Measurements from ENCODE around the gene SEMA6C. TPM values are rescaled to one million over a fixed set of nuclear protein-coding genes. Genes with fewer than 3 reads are reported as not detected.
A peak's percentile ranks its signal among the peaks of the same experiment; 100 is the strongest.
"Not testable (repeated sequence)": the region's sequence is repeated elsewhere in the genome, so short reads cannot be mapped to it uniquely, and the experiment has no call there.

Gene SEMA6C
- polyA plus RNA-seq, 1 donor (not counting 4 experiments of a cell fraction or from before 2014, with no cell fraction given): 0.93 TPM

DNA sequence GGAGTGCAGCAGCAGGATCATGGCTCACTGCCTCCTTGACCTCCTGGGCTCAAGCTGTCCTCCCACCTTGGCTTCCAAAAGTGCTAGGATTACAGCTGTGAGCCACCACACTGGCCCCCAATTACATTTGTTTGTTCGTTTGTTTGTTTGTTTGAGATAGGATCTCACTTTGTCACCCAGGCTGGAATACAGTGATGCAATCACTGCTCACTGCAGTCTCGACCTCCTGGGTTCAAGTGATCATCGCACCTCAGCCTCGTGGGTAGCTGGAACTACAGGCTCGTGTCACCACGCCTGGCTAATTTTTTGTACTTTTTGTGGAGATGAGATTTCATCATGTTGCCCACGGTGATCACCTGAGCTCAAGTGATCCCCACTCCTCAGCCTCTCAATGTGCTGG is 45.6 kb upstream of the SEMA6C start:
- no peak for FAIRE-seq

GRCh38 chr1:151189637-151190445 is 43.4 kb upstream of the SEMA6C start, which contains the start of gene VPS72:
Gene VPS72, minus strand, starts transcription at chr1:151190197. Its CDS starts 76 bp downstream, at chr1:151190121.
- peak within 1 kb of the TSS; percentile 60 to 95 (median 80) for H3K4me3 ChIP-seq (ENCODE audit: control insufficient read depth in 2 of 3, extremely low read depth in 1 of 3, insufficient read depth in 2 of 3, low read depth in 1 of 3, low read length in 3 of 3)
- H3K27ac ChIP-seq (ENCODE audit: control insufficient read depth, insufficient read depth, low read length): peak within 1 kb of the TSS; percentile 91
- peak within 1 kb of the TSS; percentile 86 for H2AFZ ChIP-seq (ENCODE audit: control insufficient read depth, low read length)
- no peaks in the 10 kb centered on the region for H3K9me1 ChIP-seq (ENCODE audit: control insufficient read depth, extremely low read depth, insufficient read depth, low read length)
- dilution Hi-C loops (cut with MboI; ENCODE audit: extremely low pct_ligation_motif_present, low sequenced_read_pairs): no loop called here
- peaks cover 29% of the 10 kb centered on the region for H3K4me1 ChIP-seq (ENCODE audit: control insufficient read depth, extremely low read depth, insufficient read depth, low read length)
- H3K36me3 ChIP-seq (ENCODE audit: control insufficient read depth in 2 of 2, extremely low read depth in 1 of 2, insufficient read depth in 2 of 2, low read length in 2 of 2): peaks cover 5 to 9% of the 10 kb centered on the region in 2 experiments
- FAIRE-seq (no peak), DNase-seq (ENCODE audit: low read depth, low spot score) (no peak)
- H4K20me1 ChIP-seq (ENCODE audit: control insufficient read depth, extremely low read depth, insufficient read depth, low read length): no peaks in the 10 kb centered on the region
- no peaks in the 10 kb centered on the region for H3K9me3 ChIP-seq (ENCODE audit: control insufficient read depth, low read depth, low read length)
- no peaks in the 10 kb centered on the region for H3K27me3 ChIP-seq (ENCODE audit: control insufficient read depth, extremely low read depth, insufficient read depth, low read length)
- peak within 1 kb of the TSS; percentile 75 for H3K4me2 ChIP-seq (ENCODE audit: control insufficient read depth, extremely low read depth, insufficient read depth, low read depth, low read length)
- peak within 1 kb of the TSS; percentile 95 for H3K9ac ChIP-seq (ENCODE audit: control insufficient read depth, extremely low read depth, insufficient read depth, low read length)
- peaks cover 36% of the 10 kb centered on the region for H3K79me2 ChIP-seq (ENCODE audit: control insufficient read depth, insufficient read depth, low read length)
- TF ChIP-seq EZH2 (IDR thresholded peaks at IDR 0.05; ENCODE audit: low read length) (no peak), CTCF (optimal IDR thresholded peaks at IDR 0.05 in 1 of 3, IDR thresholded peaks at IDR 0.05 in 1 of 3, conservative IDR thresholded peaks at IDR 0.05 in 1 of 3; ENCODE audit: extremely low read depth in 1 of 3, insufficient read depth in 2 of 3, low read length in 3 of 3) (no peak)

More for the DNA sequence above, 45.6 kb upstream of the SEMA6C start:
- no peak overlapping the region for H3K9ac ChIP-seq (ENCODE audit: control insufficient read depth, extremely low read depth, insufficient read depth, low read length)
- no peaks in the 10 kb centered on the region for H3K9me1 ChIP-seq (ENCODE audit: control insufficient read depth, extremely low read depth, insufficient read depth, low read length)
- no peak overlapping the region for H2AFZ ChIP-seq (ENCODE audit: control insufficient read depth, low read length)
- no peak for DNase-seq (ENCODE audit: low read depth, low spot score)
- peaks cover 26% of the 10 kb centered on the region for H3K79me2 ChIP-seq (ENCODE audit: control insufficient read depth, insufficient read depth, low read length)
- H4K20me1 ChIP-seq (ENCODE audit: control insufficient read depth, extremely low read depth, insufficient read depth, low read length): no peaks in the 10 kb centered on the region
- dilution Hi-C loops (cut with MboI; ENCODE audit: extremely low pct_ligation_motif_present, low sequenced_read_pairs): no loop called here
- H3K36me3 ChIP-seq (ENCODE audit: control insufficient read depth in 2 of 2, extremely low read depth in 1 of 2, insufficient read depth in 2 of 2, low read length in 2 of 2): no peaks in the 10 kb centered on the region
- H3K27ac ChIP-seq (ENCODE audit: control insufficient read depth, insufficient read depth, low read length): no peak overlapping the region
- no peak overlapping the region for H3K4me2 ChIP-seq (ENCODE audit: control insufficient read depth, extremely low read depth, insufficient read depth, low read depth, low read length)
- no peak overlapping the region for H3K4me3 ChIP-seq (ENCODE audit: control insufficient read depth in 2 of 3, extremely low read depth in 1 of 3, insufficient read depth in 2 of 3, low read depth in 1 of 3, low read length in 3 of 3)
- peaks cover 30% of the 10 kb centered on the region for H3K4me1 ChIP-seq (ENCODE audit: control insufficient read depth, extremely low read depth, insufficient read depth, low read length)
- TF ChIP-seq EZH2 (IDR thresholded peaks at IDR 0.05; ENCODE audit: low read length) (no peak), CTCF (optimal IDR thresholded peaks at IDR 0.05 in 1 of 3, IDR thresholded peaks at IDR 0.05 in 1 of 3, conservative IDR thresholded peaks at IDR 0.05 in 1 of 3; ENCODE audit: extremely low read depth in 1 of 3, insufficient read depth in 2 of 3, low read length in 3 of 3) (no peak)
- no peaks in the 10 kb centered on the region for H3K9me3 ChIP-seq (ENCODE audit: control insufficient read depth, low read depth, low read length)
- no peaks in the 10 kb centered on the region for H3K27me3 ChIP-seq (ENCODE audit: control insufficient read depth, extremely low read depth, insufficient read depth, low read length)

DNA sequence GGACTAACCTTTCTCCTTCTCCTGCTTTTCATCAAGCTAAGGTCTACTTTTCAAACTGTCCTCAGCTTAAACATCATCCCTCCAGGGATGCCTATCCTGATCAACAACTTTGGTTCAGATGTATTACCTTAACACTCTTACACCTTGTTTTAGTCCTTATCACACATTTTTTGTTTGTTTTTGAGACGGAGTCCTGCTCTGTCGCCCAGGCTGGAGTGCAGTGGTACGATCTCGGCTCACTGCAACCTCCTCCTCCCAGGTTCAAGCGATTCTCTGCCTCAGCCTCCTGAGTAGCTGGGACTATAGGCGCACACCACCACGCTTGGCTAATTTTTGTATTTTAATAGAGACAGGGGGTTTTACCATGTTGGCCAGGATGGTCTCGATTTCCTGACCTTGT is 42.2 kb upstream of the SEMA6C start:
- H3K9me1 ChIP-seq (ENCODE audit: control insufficient read depth, extremely low read depth, insufficient read depth, low read length); H4K20me1 ChIP-seq (ENCODE audit: control insufficient read depth, extremely low read depth, insufficient read depth, low read length); FAIRE-seq; DNase-seq (ENCODE audit: low read depth, low spot score); H3K9me3 ChIP-seq (ENCODE audit: control insufficient read depth, low read depth, low read length); dilution Hi-C loops (cut with MboI; ENCODE audit: extremely low pct_ligation_motif_present, low sequenced_read_pairs); H3K27me3 ChIP-seq (ENCODE audit: control insufficient read depth, extremely low read depth, insufficient read depth, low read length); H2AFZ ChIP-seq (ENCODE audit: control insufficient read depth, low read length): not testable (repeated sequence)
- Histone ChIP-seq H3K36me3 (ENCODE audit: control insufficient read depth in 2 of 2, extremely low read depth in 1 of 2, insufficient read depth in 2 of 2, low read length in 2 of 2) (peaks cover 10 to 14% of the 10 kb centered on the region in 2 experiments), H3K4me2 (ENCODE audit: control insufficient read depth, extremely low read depth, insufficient read depth, low read depth, low read length) (peak overlapping the region; percentile 75), H3K4me3 (ENCODE audit: control insufficient read depth in 2 of 3, extremely low read depth in 1 of 3, insufficient read depth in 2 of 3, low read depth in 1 of 3, low read length in 3 of 3) (peak overlapping the region; percentile 60 to 95 (median 80)), H3K27ac (ENCODE audit: control insufficient read depth, insufficient read depth, low read length) (peak overlapping the region; percentile 91), H3K9ac (ENCODE audit: control insufficient read depth, extremely low read depth, insufficient read depth, low read length) (peak overlapping the region; percentile 95), H3K4me1 (ENCODE audit: control insufficient read depth, extremely low read depth, insufficient read depth, low read length) (peaks cover 20% of the 10 kb centered on the region), H3K79me2 (ENCODE audit: control insufficient read depth, insufficient read depth, low read length) (peaks cover 36% of the 10 kb centered on the region)
